HG03064 (cell line): ENCODE data around the gene NAA10.

Experiments used
- ATAC-seq: cut with Tn5 transposase; IDR thresholded peaks from one replicate; pipeline ENCODE4 v1.9.1; 2021; ENCODE audit warnings: low read depth; ENCODE audit not compliant: unreplicated experiment

Gene NAA10

DNA sequence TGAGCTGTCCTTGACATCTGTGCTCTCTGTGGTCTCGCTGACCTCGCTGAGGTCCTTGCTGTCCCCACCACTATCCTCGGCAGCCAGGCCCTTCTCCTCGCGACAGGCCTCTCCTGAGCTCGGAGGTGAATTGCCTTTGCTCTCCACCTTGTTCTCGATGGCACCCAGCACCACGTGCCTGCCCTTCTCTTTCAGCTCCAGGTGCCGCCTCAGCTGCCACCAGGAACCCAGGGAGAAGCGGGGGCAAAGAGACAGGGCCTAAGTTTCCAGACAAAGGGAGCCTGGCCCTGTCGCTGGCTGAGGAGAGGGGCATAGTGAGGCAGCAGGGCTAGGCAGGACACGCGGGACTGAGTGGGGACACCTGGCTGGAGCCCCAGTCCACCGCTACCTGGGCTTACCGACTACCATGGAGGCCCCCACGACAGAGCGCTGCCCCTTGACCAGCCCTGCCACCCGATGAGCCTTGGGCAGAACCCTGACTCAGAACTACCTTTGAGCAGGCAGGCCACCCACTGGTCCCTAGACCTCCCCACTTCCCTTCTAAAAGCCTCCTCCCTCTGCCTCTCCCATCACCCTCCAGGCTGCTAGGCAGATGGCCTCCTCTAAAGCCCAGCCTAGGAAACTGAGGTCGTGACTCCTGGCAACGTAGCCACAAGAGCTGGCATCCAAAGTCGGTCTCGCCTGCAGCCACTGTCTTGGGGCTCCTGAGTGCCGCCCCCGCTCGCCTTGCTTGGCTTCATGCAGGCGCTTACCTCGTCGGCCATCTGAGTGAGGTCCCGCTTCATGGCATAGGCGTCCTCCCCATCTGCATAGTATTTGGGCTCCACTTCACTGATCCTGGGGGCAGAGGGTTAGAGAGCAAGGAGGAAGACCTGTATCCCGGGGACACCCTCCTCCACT, 4.6 kb downstream of the NAA10 start:
- ATAC-seq: no peak

DNA sequence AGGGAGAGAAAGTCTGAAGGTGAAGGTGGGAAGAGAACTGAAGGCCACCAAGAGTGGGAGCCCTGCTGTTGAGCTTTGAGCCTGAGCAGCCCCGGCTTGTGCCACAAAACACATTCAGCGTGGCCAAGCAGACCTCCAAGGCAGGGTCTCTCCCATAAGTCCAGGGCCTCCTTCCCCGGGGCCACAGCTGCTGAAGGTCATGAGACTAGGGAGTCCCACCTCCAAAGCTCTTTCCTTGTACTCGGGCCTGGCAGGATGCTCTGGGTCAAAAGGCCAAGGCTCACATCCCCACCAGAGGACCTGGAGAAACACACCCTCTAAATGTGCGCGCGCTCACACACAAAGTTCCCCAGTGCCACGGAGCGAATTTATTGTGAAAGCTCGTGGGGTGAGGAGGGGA, 5.3 kb downstream of the NAA10 start:
- ATAC-seq: no peak

- ATAC-seq: no peak
Measured at GRCh38 chrX:153928846-153929245, 6.0 kb downstream of the NAA10 start.

GRCh38 chrX:153927922-153928760, 6.7 kb downstream of the NAA10 start:
- ATAC-seq: peak; percentile 69

- ATAC-seq: no peak
Measured at GRCh38 chrX:153927672-153927921, 7.2 kb downstream of the NAA10 start.

- peak; percentile 40 for ATAC-seq
Measured at GRCh38 chrX:153926858-153927671, 7.8 kb downstream of the NAA10 start.

DNA sequence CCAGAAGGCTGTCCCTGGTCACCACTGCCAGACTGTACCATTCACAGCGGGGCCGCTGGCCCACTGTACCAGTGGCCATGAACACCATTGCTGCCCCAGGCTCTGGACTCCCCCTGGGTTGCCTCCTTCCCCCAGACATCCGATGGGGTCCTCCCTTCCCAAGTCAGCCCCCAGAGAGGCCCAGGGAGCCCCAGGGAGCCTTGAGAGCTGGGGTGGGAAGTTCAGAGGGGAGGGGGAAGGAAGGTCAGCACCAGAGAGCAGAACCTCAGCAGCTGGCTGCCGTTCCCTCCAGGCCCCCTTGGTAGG, 8.3 kb downstream of the NAA10 start:
- ATAC-seq: no peak

- ATAC-seq: no peak
Measured at GRCh38 chrX:153925739-153926551, 8.9 kb downstream of the NAA10 start, which contains the start of gene ARHGAP4. TSS of gene ARHGAP4 (minus strand) at chrX:153926264. CDS start at chrX:153926202, 62 bp downstream.

DNA sequence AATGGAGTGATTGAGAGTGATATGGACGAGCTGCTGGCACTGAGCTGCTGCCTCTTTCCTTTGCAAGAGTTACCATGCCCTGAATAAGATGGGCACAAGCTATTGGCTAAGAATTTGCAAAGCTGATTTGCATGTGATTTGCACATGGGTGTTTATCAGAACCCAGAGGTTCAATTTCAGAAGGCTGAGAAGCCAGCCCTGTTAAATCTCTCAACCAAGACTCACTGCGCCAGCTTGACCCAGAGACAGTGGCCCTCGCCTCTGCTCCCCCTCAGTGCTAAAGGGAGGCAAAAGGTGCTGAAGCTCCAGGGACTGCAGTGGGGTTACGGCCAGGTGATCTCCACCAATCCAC, 9.5 kb downstream of the NAA10 start:
- no peak for ATAC-seq

- ATAC-seq: no peak
Measured at GRCh38 chrX:153924149-153924861, 10.5 kb downstream of the NAA10 start.

DNA sequence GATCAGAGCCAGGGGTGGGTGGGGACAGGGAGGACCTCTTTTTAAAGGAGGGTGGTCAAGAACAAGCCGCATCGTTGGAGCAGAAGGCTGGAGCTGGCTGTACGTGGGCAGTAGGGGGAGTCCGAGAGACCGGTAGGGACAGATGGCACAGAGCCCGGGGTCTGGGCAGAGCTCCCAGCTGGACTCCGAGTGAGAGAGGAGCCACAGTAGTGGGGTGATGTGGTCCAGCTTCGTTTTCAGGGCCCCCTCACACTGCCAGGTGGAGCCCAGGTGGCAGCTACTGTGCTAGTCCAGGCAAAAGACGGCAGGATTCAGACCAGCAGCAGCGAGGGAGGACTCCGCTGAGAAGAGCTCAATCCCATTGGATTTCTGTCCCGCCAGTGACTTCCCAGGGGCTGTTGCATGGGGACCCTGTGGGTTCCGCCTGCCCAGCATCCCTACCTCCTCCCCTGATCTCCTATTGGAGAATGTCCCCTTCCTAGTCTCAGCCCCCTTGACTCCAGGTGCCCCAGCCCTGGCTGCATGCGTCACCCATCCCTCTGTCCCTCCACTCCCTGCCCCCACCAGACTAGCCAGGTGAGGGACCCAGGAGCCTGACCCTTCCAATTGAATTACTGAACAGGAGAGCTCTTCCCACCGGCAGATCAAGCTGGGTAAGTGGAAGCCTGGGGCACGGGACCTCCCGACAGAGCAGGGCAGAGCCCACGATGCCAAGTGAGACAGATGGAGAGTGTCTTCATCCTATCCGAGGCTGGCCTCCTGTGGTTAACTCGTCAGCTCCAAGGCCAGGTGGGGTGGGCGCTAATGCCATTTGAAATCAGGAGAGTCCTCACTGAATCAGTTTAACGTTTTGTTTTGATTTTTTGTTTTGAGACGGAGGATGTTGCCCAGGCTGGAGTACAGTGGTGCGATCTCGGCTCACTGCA, 11.6 kb downstream of the NAA10 start:
- ATAC-seq: no peak

DNA sequence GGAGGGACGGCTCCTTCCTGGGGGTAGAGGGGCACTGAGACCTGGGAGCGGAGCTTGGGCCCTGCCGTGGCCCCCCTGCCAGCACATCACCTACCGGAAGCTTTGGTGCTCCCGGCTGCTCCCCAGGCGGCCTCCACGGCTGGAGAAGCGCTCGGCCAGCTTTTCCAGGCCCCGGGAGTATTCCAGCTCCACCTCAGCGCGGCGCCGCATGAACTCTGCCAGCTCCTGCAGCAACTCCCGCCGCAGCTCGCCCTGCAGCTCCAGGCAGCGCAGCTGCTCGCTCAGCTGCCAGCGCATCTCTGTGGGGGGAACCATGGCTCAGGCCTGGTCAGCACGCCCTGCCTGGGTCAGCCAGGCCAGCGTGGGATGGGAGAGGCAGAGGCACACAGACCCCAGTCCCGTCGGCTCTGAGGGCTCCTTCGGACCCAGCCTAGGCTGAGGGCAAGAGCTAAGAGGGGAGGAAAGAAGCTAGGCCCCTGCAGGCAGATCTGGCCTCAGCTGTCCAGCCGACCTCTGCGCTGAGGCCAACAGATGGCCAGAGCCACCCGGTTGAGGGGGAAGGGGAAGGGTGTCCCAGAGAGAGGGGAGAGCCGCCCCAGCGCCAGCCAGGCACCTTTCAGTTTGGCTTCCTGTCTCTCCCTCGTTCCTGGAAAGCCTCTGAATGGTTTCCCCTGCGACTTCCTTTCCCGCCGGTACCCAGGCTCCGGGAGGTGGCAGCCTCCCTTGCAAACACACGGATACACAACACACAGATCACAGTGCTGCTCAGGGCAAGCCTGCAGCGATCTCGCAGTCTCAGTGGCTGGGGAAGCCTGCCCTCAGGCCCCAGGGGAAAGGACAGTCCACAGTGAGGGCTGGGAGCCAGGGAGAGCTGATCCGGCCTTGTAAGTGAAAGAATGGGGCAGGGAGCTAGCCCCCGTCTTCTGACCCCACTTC, 13.1 kb downstream of the NAA10 start:
- no peak for ATAC-seq

- ATAC-seq: no peak
Measured at GRCh38 chrX:153921070-153921469, 13.8 kb downstream of the NAA10 start.

DNA sequence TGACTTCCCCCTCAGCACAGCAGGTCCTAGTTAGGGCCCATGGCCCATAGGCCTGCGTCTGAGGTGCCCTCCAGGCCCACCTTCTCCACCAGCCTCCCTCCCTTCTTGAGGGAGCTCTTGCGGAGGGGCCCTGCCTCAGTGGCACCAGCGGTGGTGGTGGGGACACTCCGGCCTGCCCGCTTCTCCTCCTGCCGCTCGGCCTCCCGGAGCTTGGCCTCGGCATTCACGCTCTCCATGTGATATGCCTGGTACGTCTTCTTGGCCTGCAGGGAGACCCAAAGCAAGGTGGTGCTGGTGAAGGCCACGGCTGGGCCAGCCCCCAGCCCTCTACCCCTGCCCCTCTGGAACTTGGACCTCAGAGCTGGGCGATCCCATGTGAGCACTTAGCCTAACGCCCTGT, 14.3 kb downstream of the NAA10 start:
- no peak for ATAC-seq

DNA sequence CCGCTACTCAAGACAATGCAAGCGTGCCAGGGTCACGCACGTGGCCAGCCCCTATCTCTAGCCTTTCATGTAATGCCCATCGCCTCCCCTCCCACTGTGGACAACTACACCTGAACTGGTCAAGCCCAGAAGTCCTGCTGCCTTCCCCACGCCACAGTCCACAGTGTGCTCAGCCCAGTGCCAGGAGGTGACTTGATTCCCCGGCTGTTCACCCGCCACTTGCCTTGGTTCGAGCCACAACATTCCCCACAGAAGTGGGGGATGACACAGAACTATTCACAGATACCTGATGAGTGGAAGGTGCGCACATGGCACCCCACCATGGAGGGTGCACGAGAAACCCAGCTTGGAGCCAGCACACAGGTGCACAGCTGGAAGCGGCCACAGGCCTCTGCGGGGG, 15.6 kb downstream of the NAA10 start:
- no peak for ATAC-seq

DNA sequence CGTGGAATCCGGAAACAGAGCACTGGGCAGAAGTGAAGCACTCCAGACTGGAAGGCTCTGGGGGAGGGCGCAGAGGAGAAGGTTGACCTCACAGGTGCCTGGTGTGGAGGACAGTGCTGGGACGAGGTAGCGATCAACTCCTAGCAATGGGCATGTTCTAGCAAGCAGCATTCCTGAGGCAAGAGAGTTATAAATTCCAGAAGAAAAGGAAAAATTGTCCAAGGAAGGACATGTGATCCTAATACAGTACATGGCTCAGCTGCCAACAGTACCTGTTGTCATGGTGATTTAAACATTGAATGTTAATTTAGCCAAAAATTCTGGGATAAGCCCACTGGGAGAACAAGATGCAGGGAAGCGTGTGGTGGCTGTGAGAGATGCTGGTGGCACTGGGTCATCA, 17.0 kb downstream of the NAA10 start:
- ATAC-seq: no peak

DNA sequence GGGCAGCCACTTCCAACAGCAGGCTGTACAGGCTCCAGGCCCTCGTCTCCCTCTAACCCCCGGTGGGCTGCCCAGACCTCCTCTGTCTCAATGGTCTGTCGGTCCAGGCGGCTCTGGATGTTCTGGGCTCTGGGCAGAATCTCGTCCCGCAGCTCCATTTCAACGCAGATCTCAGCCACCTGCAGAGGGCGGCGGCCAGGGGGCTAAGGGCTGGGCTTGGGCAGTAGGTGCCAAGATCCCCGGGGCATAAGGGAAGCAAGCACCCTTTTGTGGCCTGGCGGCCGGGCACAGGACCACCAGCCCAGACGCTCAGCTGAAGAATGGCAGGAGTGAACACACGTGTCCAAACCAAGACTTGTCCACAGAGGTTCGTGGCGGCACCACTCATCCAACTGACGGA, 21.1 kb downstream of the NAA10 start:
- no peak for ATAC-seq

DNA sequence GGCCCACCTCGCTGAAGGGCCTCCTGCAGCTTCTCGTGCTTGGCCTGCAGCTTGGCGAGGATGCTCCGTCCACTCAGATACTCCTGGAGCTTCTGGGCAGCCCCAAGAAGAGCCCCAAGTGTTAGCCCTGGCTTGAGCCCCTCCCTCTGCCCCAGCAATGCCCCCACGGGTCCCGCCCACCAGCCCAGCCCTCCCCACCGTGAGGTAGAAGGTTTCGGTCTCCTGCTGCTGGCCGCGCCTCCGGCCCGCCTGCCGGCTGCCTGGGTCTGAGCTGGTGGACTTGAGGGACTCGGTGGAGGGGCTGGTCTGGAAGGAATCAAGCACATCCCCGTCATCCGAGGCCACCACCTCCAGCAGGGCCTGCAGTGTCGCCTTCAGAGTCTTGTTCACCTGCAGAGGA, 21.6 kb downstream of the NAA10 start:
- no peak for ATAC-seq
